Measurements from ENCODE around the gene EIF4A3. TPM values are rescaled to one million over a fixed set of nuclear protein-coding genes. Genes with fewer than 3 reads are reported as not detected.

EIF4A3 gene
- total and polyA plus RNA-seq, 10 of the 15 experiments (the other 5 are each of a cell fraction or from before 2014, with no cell fraction given): 53.3 to 225 (median 103) TPM

DNA sequence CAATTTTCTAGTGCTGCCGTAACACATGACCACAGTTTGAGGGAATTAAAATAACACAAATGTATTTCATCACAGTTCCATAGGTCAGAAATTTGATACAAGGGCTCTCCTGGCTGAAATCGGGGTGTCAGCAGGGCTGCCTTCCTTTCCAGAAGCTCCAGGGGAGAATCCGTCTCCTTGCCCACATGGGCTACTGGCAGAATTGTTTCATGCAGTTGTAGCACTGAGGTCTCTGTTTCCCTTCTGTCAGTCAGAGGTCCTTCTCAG lies 20.5 kb downstream of the EIF4A3 start:
- 83% methylated on average over 3 of the region's 3 CpGs for WGBS (ENCODE audit: insufficient coverage, insufficient replicate concordance, low lambda C conversion rate, missing lambda C conversion rate)
- H3K4me2 ChIP-seq (ENCODE audit: control insufficient read depth, insufficient read depth): no peak overlapping the region
- BruUV-seq (replicated peaks): no TSS peak
- CTCF ChIA-PET: interaction anchor here (1.6 kb wide), 1 partner anchor 25 kb away, joined by 4 read pairs; the partner anchor contains the start of gene GAA
- no peaks in the 10 kb centered on the region; a peak in 1 of 4 replicates for H3K27me3 ChIP-seq (replicated peaks in 1 of 2; ENCODE audit: control insufficient read depth in 2 of 2, insufficient read depth in 2 of 2, low read length in 1 of 2)
- SMC1A ChIA-PET (ENCODE audit: uncharacterized antibody, unreplicated experiment): no interaction called here
- DNase-seq (ENCODE audit: low read depth, low spot score) (no peak), FAIRE-seq (no peak), ATAC-seq (no peak)
- H3K4me1 ChIP-seq (ENCODE audit: control insufficient read depth, insufficient read depth, low read length): no peaks in the 10 kb centered on the region
- no peak overlapping the region for H2AFZ ChIP-seq (ENCODE audit: control insufficient read depth, low read depth, low read length)
- H4K20me1 ChIP-seq (ENCODE audit: control insufficient read depth, insufficient read depth): no peaks in the 10 kb centered on the region
- no peaks in the 10 kb centered on the region for H3K9me3 ChIP-seq (replicated peaks; ENCODE audit: control insufficient read depth, insufficient read depth, low read length)
- RAD21 ChIA-PET (ENCODE audit: unreplicated experiment): no interaction called here
- no peak overlapping the region for H3K27ac ChIP-seq (ENCODE audit: control insufficient read depth, insufficient read depth)
- in situ Hi-C loops (cut with MboI): no loop called here
- no peak overlapping the region for H3K9ac ChIP-seq (ENCODE audit: control insufficient read depth, insufficient read depth, low read length)
- POLR2A ChIA-PET: no interaction called here
- H3K36me3 ChIP-seq (ENCODE audit: control insufficient read depth in 2 of 2, insufficient read depth in 2 of 2, low read length in 1 of 2): no peaks in the 10 kb centered on the region
- no peaks in the 10 kb centered on the region for H3K79me2 ChIP-seq (ENCODE audit: control insufficient read depth, insufficient read depth, low read length)
- intact Hi-C loops (cut with micrococcal nuclease; ENCODE audit: unreplicated experiment): no loop called here
- H3K4me3 ChIP-seq: no peak overlapping the region
- TF ChIP-seq SMARCA5 (IDR thresholded peaks at IDR 0.05) (no peak), BACH1 (IDR thresholded peaks at IDR 0.05; ENCODE audit: borderline replicate concordance) (no peak), MYC (IDR thresholded peaks at IDR 0.05; ENCODE audit: insufficient read depth, insufficient read length, insufficient replicate concordance, low read length, severe bottlenecking) (no peak), FOXM1 (IDR thresholded peaks at IDR 0.05; ENCODE audit: low read depth, low read length) (no peak), BCL3 (IDR thresholded peaks at IDR 0.05; ENCODE audit: borderline replicate concordance, insufficient read depth, low read depth, low read length, poor library complexity, severe bottlenecking) (no peak), EZH2 (IDR thresholded peaks at IDR 0.05; ENCODE audit: borderline replicate concordance, control insufficient read depth, low read depth, low read length) (no peak), CTCF (IDR thresholded peaks at IDR 0.05 in 2 of 3, conservative IDR thresholded peaks at IDR 0.05 in 1 of 3; ENCODE audit: control insufficient read depth in 2 of 3, extremely low read depth in 1 of 3, insufficient read depth in 1 of 3, low read depth in 3 of 3, low read length in 3 of 3) (no peak), RELB (IDR thresholded peaks at IDR 0.05; ENCODE audit: low read depth) (no peak), ATF7 (IDR thresholded peaks at IDR 0.05; ENCODE audit: low read depth) (no peak), IRF5 (IDR thresholded peaks at IDR 0.05; ENCODE audit: borderline replicate concordance) (no peak), NRF1 (conservative IDR thresholded peaks at IDR 0.05; ENCODE audit: low read depth, low read length) (no peak), POLR2A (IDR thresholded peaks at IDR 0.05; ENCODE audit: low read depth, low read length) (no peak), CBX5 (IDR thresholded peaks at IDR 0.05; ENCODE audit: low read depth) (no peak), BHLHE40 (IDR thresholded peaks at IDR 0.05; ENCODE audit: borderline replicate concordance in 1 of 2, low read depth in 2 of 2, low read length in 1 of 2) (no peak)
- TF ChIP-seq, protein P1, sequence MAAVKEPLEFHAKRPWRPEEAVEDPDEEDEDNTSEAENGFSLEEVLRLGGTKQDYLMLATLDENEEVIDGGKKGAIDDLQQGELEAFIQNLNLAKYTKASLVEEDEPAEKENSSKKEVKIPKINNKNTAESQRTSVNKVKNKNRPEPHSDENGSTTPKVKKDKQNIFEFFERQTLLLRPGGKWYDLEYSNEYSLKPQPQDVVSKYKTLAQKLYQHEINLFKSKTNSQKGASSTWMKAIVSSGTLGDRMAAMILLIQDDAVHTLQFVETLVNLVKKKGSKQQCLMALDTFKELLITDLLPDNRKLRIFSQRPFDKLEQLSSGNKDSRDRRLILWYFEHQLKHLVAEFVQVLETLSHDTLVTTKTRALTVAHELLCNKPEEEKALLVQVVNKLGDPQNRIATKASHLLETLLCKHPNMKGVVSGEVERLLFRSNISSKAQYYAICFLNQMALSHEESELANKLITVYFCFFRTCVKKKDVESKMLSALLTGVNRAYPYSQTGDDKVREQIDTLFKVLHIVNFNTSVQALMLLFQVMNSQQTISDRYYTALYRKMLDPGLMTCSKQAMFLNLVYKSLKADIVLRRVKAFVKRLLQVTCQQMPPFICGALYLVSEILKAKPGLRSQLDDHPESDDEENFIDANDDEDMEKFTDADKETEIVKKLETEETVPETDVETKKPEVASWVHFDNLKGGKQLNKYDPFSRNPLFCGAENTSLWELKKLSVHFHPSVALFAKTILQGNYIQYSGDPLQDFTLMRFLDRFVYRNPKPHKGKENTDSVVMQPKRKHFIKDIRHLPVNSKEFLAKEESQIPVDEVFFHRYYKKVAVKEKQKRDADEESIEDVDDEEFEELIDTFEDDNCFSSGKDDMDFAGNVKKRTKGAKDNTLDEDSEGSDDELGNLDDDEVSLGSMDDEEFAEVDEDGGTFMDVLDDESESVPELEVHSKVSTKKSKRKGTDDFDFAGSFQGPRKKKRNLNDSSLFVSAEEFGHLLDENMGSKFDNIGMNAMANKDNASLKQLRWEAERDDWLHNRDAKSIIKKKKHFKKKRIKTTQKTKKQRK (IDR thresholded peaks at IDR 0.05; ENCODE audit: low read depth, low read length): no peak
